ENCODE data around the gene FAM53B.

FAM53B gene

DNA sequence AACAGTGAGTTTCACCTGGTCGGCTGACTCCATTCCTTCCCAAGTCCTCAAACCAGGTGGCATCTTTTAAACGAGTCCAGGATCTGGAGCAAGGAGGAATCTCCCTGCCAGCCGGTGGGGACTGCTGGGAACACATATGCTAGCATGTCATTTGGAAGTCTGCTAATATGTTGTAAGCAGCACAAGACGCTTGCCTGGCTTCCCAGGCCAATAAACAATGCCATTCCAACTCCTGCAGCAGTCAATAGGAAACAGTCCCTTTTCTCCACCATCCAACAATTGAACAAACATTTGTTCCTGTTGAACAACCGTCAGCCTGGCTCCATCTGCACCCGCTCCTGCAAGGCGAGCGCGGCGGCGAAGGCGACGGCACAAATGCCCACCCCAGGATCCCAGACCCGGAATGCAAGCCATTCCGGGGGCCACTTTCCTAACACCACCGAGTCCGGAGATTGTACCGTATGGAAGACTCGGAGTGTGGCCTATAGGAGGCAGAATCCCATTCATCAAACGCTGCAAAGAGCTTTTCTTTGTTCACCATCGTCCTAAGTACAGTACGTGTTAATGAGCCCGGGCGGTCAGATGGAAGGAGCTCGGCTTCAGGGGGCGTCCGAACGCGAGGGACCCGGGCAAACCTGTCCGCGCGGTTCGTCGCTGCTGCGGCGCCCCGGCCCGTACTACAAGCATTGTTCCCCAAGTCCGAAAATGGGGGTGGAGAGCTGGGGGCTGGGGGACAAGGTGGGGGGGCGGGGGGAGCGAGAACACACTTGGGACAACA lies 1.6 kb downstream of the FAM53B start:
- DNase-seq (ENCODE audit: low spot score) = peak; percentile 43

DNA sequence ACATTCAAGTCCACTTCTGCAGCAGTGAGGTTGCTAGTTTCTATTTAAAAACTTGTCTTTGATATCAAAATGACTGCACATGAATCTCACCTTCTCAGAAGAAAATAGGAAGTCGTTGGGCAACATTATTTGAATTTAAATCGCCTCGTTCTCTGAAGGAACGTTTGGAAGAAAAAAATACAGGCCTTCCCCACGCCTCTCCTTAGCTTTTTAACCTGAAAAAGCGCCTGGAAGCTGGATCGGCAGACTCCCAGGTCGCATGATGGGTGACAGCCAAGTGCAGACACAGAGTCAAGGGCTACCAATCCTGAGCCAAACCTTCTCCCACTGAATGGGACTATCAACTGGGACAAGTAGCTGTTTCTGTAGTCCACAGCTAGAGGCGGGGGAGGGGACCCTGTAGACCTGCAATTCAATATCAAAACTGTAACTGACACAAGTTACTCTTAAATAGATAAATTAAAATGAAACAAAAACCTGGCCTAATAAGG lies 2.2 kb downstream of the FAM53B start:
- DNase-seq (ENCODE audit: low spot score) = peak; percentile 26

GRCh38 chr10:124741281-124741921 lies 2.8 kb downstream of the FAM53B start:
- DNase-seq (ENCODE audit: low spot score) = peak; percentile 84

- peak; percentile 18 for DNase-seq (ENCODE audit: low spot score)
These were observed 3.6 kb downstream of the FAM53B start for GRCh38 chr10:124740369-124741280.

DNA sequence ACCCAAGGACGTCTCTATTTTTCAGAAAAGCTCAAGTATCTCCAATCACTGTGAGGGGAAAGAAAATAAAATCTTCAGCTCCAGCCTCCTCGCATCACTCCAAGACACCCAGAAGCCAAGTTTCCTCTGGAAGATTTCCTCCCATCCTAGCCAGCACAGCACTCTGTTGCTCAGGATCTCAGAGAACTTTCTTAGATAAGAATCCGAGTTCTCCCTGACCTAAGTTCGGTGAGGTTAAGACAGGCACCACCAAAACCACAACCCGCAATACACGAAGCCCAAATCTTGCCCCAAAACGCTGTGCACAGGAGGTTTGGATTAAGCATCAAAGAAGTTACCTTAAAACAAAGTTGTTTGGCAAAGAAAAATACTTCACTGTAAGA lies 4.2 kb downstream of the FAM53B start:
- peak; percentile 17 for DNase-seq (ENCODE audit: low spot score)

- peak; percentile 38 for DNase-seq (ENCODE audit: low spot score)
These were observed 4.9 kb downstream of the FAM53B start for GRCh38 chr10:124739119-124739921.

DNA sequence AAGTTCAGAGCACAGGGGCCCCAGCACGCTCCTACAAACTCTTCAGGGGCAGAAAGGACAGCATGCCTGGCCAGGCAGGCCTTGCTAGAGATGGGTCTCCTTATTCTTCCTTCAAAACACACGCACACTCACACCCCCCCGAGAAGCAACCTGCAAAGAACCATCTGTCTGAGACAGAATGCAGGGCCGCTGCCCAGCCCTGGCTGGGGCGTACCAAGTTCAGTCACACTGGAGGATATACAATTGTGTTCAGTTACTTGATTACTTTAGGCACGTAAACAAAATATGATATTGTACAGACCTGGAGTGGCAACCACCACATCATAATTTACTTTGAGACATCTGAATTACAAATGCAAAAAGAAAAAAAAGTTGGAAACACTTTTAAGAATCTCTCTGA lies 5.7 kb downstream of the FAM53B start:
- no peak for DNase-seq (ENCODE audit: low spot score)

- no peak for DNase-seq (ENCODE audit: low spot score)
These were observed 6.5 kb downstream of the FAM53B start for GRCh38 chr10:124737708-124738107.

DNA sequence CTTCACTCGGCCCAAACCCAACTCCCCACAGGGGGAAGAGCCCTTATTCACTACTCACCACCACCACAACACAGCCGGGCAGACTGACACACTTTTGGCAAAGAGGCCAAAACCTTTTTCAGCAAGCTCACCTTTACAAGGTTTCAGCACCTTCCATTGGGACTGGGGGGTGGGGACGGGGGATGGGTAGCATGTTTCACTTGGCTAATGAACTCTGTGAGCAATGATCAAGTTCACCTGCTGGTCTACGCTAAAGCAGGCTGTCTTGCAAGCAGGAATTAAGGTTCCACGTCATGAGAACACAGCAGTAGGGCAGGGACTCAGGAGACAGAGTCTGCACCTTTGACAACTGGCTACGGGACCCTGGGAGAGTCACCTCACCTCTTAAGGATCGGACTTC lies 7.0 kb downstream of the FAM53B start:
- DNase-seq (ENCODE audit: low spot score) = no peak

GRCh38 chr10:124736491-124737136 lies 7.6 kb downstream of the FAM53B start:
- DNase-seq (ENCODE audit: low spot score) = no peak

GRCh38 chr10:124735491-124736286 lies 8.5 kb downstream of the FAM53B start:
- DNase-seq (ENCODE audit: low spot score) = no peak

- no peak for DNase-seq (ENCODE audit: low spot score)
These were observed 9.6 kb downstream of the FAM53B start for GRCh38 chr10:124734311-124735166.

DNA sequence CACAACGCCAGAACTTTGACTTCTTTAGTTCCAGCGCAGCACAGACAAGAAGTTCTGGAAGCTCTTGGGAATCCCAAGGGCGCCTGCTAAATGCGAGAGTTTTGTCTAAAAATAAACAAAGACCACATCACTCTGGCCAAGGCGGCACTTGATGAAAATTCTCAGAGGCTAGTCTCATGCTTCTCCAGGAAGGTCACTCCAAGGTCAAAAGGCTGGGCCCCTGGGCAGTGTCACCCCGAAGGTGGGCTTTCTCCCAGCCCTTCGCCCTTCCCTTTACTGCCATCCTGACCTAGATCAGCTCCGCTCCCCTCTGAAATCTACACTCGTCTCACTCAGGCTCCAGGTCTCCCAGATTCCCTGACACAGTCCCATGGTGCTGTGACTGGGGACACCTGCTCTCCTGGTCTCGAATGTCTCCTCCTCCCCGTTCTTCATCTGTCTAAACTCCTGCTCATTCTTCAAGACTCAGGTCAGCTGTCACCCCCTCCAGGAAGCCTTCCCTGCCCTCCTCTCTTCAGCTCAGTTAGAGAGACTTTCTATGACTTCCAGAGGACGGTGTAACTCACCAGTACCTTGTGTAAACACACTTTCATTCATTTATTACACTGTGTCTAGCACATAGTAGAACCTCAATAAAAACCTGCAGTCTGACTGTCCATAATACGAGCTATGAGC lies 10.5 kb downstream of the FAM53B start:
- no peak for DNase-seq (ENCODE audit: low spot score)

- no peak for DNase-seq (ENCODE audit: low spot score)
These were observed 11.1 kb downstream of the FAM53B start for GRCh38 chr10:124732931-124733570.

GRCh38 chr10:124731551-124731950 lies 12.6 kb downstream of the FAM53B start:
- DNase-seq (ENCODE audit: low spot score) = no peak

GRCh38 chr10:124730790-124731189 lies 13.4 kb downstream of the FAM53B start:
- no peak for DNase-seq (ENCODE audit: low spot score)

DNA sequence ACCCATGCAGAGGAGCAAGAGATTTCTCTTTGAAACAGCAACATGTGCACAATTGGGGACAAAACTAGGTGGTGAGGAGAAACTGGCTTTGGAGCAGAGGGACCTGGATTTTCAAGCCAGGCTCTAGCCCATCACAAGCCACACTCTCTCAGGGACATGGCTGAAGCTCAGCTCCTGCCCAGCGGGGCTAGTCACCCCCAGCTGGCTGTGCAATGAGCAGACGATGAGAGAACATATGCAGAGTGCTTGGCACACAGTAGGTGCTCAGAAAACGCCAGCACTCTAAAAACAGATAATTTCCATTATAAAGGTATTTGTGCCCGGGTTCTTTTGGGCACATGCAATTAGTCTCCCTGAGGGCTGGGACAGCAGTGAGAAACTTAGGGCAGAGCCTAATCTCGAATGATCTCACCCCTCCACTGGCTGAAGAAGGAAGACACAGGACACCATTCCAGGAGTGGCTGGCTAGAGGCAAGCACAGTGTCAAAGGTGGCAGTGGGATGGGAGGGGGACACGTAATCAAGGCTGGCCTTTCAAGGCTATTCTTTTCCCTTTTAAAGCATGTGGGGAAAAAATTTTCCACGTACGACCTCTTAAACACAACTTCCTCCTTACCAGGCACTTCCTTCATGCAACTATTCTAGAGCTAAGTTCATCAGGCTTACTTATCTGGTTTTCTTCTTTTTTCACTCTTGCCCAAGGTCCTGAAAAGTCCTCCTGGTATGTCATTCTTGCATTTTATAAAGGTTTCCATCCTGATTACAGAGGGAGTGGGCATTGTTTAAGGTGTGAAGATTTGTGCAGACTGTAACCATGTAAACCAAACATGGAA lies 15.1 kb downstream of the FAM53B start:
- no peak for DNase-seq (ENCODE audit: low spot score)

Measured in hematopoietic multipotent progenitor cell treated with erythropoietin and hydrocortisone succinate and interleukin-3 and kit ligand, for 15 days (in vitro differentiated cells).